A549 (cell line): ENCODE data around the gene GBF1.

Source experiments
- CHD2 ChIP-seq: fragments of 150-350 bp; IDR thresholded peaks from 2 replicates; pipeline ENCODE4 v1.6.1; 2014; ENCODE audit warnings: low read length; ENCODE audit not compliant: partially characterized antibody
- CTCF ChIP-seq: fragments of >200 bp; sonication (Bioruptor Twin); formaldehyde crosslinking; IDR thresholded peaks from 3 replicates; pipeline ENCODE4 v1.5.1; 2016
- ELK1 ChIP-seq: fragments of 150-350 bp; IDR thresholded peaks from 2 replicates; pipeline ENCODE4 v1.6.1; 2014; ENCODE audit warnings: low read depth, mild to moderate bottlenecking, low read length
- EP300 ChIP-seq, 2 experiments: fragments of >200 bp; sonication (Bioruptor Twin); formaldehyde crosslinking; IDR thresholded peaks; 2 replicates in 1 of 2; 3 replicates in 1 of 2; pipeline ENCODE4 v1.6.1; 2016 to 2017
- HDAC2 ChIP-seq: fragments of 200-600 bp; sonication (generic); IDR thresholded peaks from 2 replicates; pipeline ENCODE4 v1.6.1; 2016
- MAFK ChIP-seq: fragments of 450-650 bp; IDR thresholded peaks from 2 replicates; pipeline ENCODE4 v1.6.1; 2014; ENCODE audit not compliant: partially characterized antibody
- MAX ChIP-seq: IDR thresholded peaks from 2 replicates; pipeline ENCODE4 v1.6.1; 2012
- MYC ChIP-seq: IDR thresholded peaks from 2 replicates; pipeline ENCODE4 v1.6.1; 2012; ENCODE audit warnings: mild to moderate bottlenecking, inconsistent platforms, low read length, improper control_type of control experiment, borderline replicate concordance
- PHF8 ChIP-seq: fragments of 200-600 bp; sonication (generic); IDR thresholded peaks from 2 replicates; pipeline ENCODE4 v1.6.1; 2016; ENCODE audit warnings: low read depth, mild to moderate bottlenecking, antibody characterized with exemption, moderate library complexity, borderline replicate concordance
- POLR2A ChIP-seq: IDR thresholded peaks from 2 replicates; pipeline ENCODE4 v1.6.1; 2012; ENCODE audit warnings: mild to moderate bottlenecking, low read length
- USF2 ChIP-seq: fragments of 450-650 bp; IDR thresholded peaks from 2 replicates; pipeline ENCODE4 v1.6.1; 2014; ENCODE audit warnings: antibody characterized with exemption

- no peak for TF ChIP-seq CTCF
- no peak for TF ChIP-seq EP300 (IDR thresholded peaks at IDR 0.05)
- no peak for TF ChIP-seq MAFK
- no peak for TF ChIP-seq CHD2
- TF ChIP-seq PHF8 = no peak
- no peak for TF ChIP-seq MYC
- TF ChIP-seq ELK1 = no peak
- no peak for TF ChIP-seq POLR2A
- no peak for TF ChIP-seq HDAC2
- TF ChIP-seq USF2 = no peak
- no peak for TF ChIP-seq MAX
Measured at GRCh38 chr10:102309236-102309635, 63.9 kb downstream of the GBF1 start.
